Glomerular endothelial cell (primary cell): ENCODE measurements around the gene DCHS2. TPM values are rescaled to one million over a fixed set of nuclear protein-coding genes. Genes with fewer than 3 reads are reported as not detected.

Experiments
- DNase-seq: peaks from one replicate; pipeline ENCODE4 v3.0.0-alpha.2; 2011; ENCODE audit warnings: low read depth, low spot score; ENCODE audit errors: extremely low read depth
- total RNA-seq: library from RNA; depleted of rRNA; stranded (reverse); fragments of >200 nt; gene quantifications from 2 replicates; pipeline ENCODE4 v1.2.3, GENCODE V29; 2015

The DCHS2 gene
- total RNA-seq, 1 donor from 2014 or later, result not detected

DNA sequence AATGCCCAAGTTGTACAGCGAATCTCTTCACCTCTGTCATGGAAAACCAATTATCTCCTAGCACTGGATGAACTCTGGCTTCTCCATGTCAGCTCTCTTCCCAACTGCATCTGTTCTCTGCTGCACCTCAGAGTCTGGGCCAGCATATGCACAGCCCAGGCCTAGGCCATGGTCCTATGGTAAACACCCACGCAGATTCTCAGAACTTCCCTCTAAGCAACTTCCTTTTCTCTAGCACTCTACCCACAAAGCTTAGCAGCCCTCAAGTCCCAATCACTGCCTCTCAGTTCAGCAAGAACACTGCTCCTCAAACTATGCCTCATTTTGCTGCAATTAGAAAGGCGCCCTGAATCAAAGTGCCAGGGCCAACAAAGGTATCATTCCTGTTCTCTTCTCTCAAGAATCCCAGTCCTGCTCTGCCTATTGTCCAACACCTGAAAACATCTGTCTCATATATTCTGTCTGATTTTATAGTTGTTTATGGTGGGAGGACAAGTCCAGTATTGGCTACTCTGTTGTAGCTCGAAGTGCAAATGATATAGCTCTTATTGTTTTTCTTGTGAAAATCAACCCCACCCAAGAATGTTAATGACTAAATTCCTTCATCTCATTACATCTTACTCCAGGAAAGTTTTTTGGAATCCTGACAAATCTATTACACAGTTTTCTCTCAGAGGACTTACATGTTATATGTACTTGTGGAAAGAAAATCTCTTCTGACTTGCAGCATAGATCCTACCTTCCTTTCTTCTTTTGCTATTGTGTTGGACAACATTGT, 85.4 kb downstream of the DCHS2 start:
- DNase-seq, result no peak

DNA sequence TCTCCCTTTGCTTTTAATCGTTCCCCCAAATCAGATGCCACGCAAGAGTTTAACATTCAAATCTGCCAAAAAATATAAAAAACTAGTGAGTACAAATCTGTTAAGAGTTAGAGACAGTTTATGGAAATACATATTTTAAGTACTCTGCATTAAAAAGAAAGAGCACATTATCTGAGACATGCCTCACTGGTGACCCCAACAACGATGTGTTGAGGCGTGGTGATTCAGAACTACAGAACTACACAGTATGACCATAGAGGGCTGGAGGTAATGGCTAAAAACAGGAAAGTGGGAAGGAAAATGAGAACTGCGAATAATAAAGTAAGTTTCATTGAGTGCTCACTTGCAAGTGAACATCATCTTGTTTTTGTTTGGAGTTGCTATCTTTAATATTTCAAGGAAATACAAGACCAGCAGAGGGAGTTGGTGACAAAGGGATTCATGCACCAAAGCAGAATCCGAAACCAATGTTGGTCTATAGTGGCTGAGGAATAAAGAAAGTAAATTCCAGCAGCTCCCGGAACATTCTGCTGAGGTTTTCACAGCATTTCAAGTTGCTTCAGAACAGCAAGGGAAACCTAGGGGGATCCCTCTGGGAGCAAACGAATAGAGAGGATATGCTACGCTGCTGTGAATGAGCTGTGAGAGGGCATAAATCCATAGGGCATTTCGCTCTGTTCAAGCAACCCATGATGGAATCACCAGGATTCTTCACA, 92.2 kb downstream of the DCHS2 start:
- no peak for DNase-seq

DNA sequence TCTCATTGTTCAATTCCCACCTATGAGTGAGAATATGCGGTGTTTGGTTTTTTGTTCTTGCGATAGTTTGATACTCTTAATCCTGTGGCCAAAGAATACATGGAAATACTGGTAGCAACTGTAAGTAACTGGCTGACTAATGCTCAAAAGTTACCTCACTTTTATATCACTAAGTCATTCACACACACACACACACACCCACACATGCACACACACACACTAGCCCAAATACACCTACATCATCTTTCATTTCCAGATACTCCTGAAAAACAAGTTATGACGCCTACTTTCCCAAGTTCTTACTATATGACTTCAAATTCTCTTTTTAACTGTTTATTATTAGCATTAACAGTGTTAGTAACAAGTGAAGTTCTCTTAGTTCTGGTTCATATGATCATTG, 101.3 kb downstream of the DCHS2 start:
- no peak for DNase-seq

DNA sequence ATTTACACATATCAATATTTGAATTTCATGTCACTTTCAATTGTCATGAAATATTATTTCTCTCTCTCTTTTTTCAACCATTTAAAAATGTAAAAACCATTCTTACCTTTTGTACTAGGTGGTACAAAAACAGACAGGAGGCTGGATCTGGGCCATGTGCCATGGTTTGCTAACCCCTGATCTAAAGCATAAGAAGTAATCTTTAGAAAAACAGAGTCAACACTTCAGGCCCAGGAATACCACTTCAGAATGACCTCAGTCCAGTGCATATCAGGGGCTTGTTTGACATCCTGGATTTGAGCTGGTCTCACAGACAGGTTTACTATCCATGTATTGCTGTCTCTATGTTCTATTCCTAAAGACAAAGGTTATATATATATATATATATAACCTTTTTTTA, 102.5 kb downstream of the DCHS2 start:
- no peak for DNase-seq

DNA sequence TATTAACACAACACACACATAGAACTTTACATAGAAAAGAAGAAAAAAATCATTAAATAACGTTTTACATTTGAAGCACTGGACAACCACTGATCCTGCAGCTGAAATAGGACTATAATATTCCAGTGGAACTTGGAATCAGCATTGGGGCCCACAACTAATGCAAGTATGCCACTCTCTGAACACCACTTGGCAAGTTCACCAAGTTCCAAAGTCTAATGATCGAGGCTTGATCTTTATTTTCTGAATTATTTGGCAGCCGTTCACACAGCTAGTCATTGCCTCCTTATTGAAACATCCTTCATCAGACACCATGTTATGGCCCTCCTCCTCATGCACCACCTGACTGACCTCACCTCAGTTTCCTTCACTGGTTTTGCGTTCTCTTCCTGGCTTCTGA, 107.6 kb downstream of the DCHS2 start:
- DNase-seq, result no peak

DNA sequence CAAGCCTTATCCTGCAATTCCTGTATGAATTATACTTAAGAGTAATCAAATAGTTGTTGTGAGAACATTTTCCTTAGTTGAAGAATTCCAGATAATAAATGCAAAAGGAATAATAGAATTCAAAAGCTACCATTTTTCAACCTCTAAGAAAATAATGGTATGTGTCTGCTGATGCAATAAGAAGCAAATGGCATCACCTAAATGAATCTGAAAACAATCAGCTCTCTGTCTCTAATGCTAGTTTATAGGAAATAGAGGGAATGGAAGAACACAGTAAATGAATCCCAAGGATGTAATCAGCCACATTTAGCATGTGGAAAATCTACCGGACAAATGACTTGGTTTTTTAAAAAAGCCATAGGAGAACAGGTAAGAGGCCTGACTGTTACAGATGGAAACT, 115.1 kb downstream of the DCHS2 start:
- DNase-seq, result no peak

DNA sequence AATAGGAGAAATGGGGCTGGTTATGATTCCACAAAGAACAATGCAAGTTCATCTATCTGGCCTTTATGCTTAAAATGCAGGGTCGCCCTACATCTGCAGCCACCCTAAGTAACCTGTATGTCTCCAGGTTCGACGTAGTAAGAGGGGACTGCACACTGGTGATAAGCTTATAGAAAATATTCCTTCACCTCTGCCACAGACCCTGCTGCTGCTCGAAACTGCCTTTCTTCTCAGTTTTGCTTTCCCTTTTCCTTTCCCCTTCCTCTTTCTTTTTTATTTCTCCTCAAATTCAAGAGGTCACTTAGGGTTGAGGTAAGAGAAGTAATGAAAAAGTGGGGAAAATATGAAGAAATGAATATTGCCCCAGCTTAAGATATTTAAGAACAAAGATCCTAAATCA, 123.5 kb downstream of the DCHS2 start:
- DNase-seq, result no peak

DNA sequence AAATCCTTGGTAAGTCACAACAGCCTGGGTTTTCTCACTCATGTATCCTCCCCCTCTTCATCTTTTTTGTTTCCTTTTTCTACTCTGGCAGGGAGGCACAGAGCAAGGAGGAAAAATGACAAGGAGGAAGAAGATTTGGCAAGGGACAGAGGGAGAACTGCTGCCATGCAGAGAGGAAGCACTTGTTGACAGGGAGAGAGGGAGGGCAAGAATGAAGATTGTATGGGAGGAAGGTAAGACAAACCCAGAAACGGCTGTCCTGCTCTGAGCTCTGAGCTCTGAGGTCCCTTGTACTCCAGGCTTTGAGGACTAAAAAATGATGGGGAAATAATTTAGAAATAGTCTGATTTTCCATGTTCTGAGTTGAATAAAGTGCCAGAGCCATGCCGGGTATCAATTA, 123.9 kb downstream of the DCHS2 start:
- no peak for DNase-seq

DNA sequence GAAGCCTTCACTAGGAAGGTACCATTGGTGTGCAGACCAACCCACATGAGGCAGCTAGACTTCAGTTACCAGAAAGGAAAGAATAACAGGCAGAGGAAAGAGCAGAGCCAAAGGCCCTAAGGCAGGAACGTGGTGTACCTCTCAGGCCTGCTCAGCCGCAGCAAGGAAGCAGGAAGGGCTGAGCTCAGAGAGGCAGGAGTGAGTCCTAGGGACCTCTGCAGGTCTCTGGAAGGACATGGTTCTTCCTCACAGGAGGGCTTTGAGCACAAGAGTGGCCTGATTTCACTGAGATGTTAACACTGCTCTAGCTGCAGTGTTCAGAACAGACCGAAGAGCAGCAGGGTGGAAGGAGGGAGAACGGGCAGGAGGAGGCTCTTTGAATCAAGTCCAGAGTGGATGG, 124.6 kb downstream of the DCHS2 start:
- DNase-seq, result no peak

DNA sequence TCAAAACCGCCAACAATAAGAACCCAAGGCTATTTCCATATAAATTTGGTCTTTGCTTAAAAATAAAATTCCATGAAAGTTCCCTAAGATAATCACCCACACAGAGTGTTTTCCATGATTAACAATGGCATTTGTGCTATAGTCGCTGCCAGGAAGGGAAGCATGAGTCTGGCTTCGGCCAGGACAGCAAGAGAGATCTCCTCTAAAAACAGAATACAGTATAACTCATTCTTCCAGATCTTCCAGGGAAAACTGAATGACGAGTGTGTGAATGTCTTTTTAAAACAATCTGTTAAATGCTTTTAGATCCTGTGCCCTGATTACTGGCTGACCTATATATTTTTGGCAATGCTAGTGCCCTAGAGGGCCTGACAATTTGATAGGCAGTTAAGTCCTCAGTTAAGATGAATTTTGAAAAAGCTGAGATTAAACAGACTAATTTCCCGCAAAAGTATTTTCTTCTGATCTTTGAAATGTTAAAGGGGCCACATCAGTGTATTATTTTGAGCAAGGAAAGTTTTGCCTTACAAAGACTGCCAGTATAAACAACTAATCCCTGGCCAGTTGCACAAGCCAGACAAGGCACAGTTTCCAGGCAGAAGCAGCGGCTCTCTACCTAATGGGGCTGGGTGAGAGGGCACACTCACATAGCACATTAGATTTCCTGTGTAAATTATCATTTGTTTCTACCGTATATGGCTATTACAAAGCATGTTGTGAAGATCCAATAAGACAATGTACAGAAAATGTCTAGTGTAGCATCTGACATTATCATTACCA, 127.3 kb downstream of the DCHS2 start:
- DNase-seq, result no peak

DNA sequence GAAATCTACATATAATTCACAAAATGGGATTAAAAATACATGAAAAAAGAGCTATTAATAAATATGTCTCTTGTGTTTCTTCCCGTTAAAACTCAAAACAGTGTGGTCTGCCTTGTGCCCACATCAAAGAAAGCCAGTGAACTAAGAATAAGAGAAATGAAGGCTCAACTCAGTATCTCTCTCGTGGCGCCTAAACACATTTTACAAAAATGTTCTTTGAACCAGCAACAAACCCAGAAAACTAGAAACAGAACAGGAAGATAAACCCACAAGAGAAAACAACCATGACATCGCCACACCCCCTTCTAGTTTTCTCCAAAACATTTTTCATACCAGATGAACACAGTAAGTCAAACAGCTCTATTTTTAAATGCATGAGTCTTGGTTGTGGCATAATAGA, 130.1 kb downstream of the DCHS2 start:
- DNase-seq, result no peak

DNA sequence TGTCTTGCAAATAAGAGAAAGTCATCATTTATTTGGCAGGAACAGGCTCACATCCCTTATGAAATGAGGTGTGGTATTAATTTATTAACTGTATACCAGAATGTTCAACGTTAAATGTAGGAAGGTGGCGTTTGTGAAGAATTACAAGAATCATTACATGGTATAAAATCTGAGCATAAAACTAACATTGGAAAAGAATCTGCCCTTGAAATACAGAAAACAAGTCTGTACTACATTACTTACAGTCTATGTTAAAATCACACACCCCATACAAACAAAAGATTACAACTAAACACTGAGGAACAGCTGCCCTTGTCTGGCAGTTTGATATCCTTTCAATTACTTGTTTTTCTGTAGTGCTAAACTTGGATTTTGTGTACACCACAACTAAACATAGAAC, 131.1 kb downstream of the DCHS2 start:
- no peak for DNase-seq

DNA sequence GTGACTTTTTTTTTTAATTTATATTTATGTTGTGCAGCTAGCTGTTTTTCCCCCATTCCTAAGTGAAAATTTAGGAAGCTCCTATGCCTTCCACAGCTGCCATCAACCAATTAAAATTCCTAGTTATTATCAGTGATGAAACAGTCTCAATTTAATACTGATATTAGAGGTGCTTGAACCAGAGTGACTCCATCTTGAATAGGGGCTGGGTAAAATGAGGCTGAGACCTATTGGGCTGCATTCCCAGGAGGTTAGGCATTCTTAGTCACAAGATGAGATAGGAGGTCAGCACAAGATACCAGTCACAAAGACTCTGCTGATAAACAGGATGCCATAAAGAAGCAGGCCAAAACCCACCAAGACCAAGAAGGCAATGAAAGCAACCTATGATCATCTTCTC, 136.7 kb downstream of the DCHS2 start:
- DNase-seq, result no peak

DNA sequence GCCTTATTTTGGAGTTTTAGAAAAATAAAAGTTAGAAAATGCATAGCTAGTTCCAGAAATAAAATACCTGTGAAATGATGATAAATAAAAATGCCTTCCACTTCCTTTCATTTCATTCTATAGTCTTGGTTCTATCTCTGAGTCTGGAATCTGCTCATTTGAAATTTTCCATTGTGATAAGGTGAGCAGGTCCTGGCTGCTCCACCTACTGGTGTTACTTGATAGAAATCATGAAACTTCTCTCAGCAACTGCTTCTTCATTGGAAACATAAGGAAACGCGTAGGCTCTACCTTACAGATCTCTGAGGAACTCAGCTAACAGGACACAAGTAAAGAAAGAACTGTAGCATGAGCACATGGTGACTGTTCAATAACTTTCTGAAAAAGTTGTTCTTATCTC, 141.8 kb downstream of the DCHS2 start:
- DNase-seq, result no peak

DNA sequence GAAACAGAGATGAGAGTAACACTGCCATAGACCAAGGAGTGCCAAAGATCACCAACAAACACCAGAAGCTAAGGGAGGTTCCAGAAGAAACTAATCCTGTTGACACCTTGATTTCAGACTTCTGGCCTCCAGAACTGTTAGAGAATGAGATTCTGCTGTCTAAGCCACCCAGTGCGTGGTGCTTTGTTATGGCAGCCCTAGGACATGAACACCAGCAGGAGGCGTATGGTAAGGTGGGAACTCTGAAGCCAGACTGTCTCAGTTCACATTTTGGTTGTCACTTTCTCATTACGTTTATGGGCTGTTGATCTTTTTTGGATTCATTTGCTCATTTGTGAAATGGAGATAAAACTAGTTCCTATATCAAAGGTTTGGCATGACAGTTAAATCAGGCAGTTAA, 142.9 kb downstream of the DCHS2 start:
- DNase-seq, result no peak

DNA sequence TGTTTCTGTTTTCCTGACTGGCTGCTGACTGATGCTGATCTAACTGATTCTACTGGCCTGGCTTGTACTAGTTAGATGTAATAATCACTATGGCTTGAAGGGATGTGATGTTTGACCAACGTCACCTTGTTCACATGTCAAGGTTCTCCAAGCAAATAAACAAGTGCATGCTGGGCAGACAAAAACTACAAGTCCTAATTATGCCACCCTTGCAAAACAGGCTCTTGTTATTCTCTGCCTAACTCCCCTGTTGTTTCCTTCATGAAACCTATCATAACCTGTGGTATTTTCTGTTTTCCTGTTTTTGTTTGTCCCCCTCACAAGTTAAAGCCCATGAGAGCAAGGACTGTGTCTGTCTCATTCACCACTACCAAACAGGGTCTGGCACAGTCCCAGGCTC, 146.2 kb downstream of the DCHS2 start:
- DNase-seq, result no peak

DNA sequence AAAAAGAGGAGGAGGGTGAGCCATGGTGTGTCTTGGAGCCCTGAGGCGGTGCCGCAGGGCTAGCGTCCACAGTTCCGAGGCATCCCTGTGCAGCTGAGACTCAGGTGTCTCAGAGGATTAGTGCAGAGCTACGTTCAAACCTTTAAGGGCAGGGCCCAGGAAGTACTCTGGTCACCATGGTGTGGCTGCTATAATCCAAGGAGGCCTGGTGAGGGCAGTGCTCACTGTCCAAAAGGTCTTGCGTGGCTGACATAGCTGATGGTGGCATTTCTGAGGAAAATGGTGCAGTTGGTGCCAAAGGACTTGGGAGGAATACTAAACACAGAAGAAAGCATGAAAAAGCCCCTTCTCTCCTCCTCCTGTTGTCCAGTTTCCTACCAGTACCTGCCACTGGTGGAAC, 146.9 kb downstream of the DCHS2 start:
- DNase-seq, result no peak

DNA sequence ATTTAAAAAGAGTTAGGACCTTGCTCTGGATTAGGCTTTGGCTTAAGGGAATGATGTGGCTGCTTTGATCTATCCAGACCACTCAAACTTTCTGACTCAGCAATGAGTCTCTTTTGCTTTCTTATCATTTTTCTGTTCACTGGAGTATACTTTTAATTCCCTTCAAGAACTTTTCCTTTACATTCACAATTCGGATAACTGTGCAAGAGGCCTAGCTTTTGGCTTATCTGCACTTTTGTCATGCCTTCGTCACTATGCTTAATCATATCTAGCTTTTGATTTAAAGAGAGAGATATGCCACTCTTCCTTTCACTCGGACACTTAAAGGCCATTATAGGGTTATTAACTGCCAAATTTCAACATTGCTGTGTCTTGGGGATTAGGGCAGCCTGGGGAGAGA, 147.9 kb downstream of the DCHS2 start:
- DNase-seq, result no peak

DNA sequence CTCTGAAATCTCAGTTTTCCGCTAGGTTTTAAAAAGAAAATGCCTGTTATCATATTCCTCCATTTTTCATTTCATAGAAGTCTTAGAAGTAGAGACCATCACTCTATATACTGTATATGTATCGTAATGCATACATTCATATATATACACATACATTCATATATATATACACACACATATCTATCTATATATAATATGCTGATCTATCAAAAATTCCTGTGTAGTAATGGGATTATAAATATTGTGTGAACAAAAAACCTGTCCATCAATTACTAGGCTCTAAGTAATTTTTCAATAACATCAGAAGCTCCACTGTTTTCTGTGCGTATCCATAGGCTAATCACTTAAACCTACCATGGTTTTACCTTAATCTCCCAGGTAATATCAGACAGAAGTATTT, 150.2 kb downstream of the DCHS2 start:
- DNase-seq, result no peak

DNA sequence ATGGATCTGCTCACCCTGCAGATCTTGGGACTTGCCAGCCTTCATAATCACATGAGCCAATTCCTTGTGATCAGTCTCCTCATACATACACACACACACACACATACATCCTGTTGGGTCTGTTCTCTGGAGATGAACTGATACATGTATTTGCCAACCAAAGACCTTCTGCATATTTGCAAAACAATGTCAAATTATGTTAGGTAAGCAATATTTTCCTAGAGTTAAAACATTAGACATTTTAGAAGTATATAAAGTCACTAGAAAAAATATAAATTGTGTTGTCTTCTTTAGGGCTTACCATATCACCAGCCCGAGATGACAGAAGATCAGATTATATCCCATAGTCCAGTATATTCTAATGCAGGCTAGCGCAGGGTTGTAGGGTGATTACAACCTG, 156.0 kb downstream of the DCHS2 start:
- no peak for DNase-seq

DNA sequence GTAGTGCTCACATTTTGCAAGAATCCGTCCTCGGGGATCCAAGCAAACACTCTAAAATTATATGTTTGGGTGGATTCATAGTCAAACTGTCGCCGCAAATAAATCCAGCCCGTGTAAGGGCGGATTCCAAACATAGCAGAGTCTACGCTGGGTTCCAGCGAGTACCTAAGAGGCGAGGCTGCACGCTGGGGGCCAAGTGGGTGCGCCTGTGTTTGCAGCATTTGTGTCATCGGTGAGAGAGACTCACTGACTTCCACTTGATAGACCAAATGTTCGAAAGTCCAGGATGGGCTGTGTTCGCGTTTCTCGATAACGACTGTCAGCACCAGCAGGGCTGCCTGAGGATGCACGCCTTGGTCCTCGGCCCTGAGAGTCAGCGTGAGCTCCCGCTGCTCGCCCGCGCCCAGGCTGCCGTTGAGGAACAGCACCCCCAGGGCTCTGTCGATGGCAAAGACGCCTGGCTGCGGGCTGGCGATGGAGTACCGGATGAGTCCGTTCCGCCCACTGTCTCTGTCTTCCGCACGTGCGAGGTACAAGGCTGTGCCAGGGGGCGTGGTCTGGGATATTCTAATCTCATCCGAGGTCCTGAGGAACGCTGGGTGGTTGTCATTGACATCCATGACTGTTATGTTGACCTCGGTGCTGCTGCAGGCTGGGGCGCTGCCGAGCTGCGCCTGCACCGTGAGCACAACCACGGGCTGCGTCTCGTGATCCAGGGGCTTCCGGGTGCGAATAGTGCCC, 158.7 kb downstream of the DCHS2 start:
- DNase-seq, result no peak
